Cortex of kidney (tissue), 1 donor: Measurements from ENCODE around the gene ADGRB3.
"Not testable (repeated sequence)": the region's sequence is repeated elsewhere in the genome, so short reads cannot be mapped to it uniquely, and the experiment has no call there.

Experiments used
- DNase-seq: peaks from one replicate; lab custom pipeline; 2025; lab: John Stamatoyannopoulos, UW

The ADGRB3 gene

GRCh38 chr6:68958327-68958726, 323.2 kb downstream of the ADGRB3 start:
- no peak for DNase-seq

DNA sequence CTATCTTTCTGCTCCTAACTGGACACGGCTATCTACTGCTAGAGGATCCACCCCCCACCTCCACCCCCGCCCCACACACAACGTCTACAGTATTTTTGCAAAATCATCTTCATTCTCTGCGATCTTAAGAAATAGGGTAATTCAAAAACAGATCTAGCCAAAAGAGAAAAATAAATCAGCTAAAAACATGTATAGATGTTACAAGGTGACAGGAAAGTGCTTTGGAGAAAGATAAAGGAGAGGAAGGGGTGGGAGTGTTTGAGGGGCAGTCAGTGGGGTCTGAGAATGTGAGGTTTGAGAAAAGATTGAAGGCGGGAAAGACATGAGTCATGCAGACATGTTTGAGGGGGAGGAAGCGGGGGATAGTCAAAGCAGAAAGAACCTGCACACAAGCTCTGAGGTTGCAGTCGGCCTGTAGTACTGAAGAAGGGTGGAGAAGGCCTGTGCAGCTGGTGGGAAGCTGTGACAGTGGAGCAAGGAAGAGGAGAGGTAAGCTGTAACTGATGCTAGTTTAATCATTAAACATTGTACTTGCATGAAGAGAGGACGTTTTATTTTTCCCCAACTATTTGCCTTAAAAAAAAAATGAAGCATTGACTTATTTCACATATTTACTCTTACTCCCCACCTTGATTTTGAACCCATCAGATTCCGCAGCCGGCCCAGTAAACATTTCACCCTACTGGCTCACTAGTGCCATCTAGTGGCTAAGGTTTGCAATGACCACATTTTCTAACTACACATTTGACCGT, 332.6 kb downstream of the ADGRB3 start:
- DNase-seq: no peak

DNA sequence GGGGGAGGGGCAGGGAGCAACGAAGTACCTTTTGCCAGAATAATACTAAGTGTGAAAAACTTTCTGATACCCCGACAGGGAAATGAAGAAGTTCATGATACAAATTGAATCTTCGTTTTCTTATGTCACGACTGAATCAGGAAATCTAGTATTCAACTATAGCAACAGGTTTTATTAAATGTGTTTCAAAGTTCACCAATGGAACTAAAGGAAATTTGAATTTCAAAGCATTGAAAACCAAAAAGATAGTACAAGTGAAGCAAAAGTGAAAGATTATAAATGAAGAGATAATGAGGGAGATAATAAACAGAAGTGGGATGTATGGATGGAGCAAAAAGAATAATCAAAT, 333.2 kb downstream of the ADGRB3 start:
- DNase-seq: no peak

DNA sequence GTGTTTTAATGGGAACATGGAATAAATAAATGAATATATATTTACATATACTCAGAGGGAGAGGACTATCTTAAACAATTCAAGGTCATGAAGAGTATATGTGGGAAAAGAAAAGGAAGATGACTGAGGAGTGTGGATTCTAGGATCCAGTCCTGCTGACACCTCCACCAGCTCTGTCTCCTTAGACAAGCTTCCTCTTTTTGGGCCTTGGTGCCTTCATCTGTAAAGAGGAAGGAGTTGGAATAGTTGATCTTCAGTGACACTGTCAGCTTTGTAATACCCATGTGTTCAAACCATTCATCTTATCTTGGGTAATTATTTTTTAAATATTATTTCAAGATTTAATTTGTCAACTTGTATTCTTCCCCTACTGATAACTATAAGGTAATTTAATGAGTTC, 338.0 kb downstream of the ADGRB3 start:
- no peak for DNase-seq

DNA sequence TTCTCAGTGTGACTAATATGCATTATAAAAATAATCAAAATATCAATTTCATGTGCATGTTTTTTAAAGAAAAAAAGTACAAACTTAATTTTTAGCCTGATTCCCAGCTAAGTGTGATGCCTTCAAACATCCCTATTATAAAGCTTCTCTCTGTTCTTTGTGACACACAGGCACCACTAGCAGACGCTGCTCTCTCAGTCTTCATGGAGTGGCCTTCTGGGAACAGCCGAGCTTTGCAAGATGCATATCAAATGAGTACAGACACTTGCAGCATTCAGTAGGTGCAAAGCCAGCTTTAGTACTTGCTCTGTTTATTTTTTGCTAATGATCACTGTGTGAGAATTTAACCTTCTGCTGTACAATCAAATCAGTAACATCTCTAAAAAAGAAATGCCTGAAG, 340.0 kb downstream of the ADGRB3 start:
- DNase-seq: no peak

DNA sequence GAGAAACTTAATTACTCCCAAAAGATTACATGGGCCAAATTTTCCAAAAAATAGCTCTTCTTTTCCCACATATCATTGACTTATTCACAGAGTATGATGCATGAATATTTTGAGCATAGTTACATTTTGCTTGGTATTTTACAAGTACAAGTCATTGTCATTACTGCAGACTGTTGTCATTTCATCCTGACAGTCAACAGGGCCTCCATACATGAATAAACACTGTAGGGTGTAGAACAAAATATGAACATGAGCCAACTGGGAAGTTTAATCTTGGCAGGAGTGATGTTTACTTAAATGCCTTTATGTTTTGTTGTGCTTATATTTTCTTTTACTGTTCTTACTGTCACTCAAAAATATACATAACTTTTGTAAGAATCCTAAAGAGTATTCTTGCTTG, 340.7 kb downstream of the ADGRB3 start:
- DNase-seq: no peak

GRCh38 chr6:68976260-68976659, 341.2 kb downstream of the ADGRB3 start:
- no peak for DNase-seq

- no peak for DNase-seq
These were observed 343.3 kb downstream of the ADGRB3 start for GRCh38 chr6:68978411-68978810.

GRCh38 chr6:68981668-68982067, 346.6 kb downstream of the ADGRB3 start:
- not testable (repeated sequence) for DNase-seq

- no peak for DNase-seq
These were observed 353.6 kb downstream of the ADGRB3 start for GRCh38 chr6:68988698-68989097.

GRCh38 chr6:68990317-68990716, 355.2 kb downstream of the ADGRB3 start:
- no peak for DNase-seq

DNA sequence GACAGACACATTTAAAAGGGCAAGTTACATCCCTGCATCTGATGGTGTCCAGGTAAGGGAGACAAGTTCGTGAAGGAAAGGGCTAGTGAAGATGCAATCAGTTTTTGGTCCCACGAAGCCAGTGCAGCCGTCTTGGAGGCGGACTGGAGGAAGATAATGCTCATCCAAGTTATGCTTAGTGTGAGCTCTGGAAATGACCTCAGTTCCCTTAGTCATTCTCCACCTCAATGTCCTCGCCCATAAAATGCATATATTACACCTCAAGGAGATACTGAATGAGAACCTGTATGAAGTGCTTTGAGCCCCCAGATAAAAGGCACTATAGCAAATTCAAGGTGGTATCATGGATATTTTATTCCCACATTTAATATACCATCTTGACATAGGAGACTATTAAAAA, 358.8 kb downstream of the ADGRB3 start:
- DNase-seq: no peak

- no peak for DNase-seq
These were observed 359.4 kb downstream of the ADGRB3 start for GRCh38 chr6:68994521-68994920.

- DNase-seq: no peak
These were observed 370.1 kb downstream of the ADGRB3 start for GRCh38 chr6:69005199-69005598.

DNA sequence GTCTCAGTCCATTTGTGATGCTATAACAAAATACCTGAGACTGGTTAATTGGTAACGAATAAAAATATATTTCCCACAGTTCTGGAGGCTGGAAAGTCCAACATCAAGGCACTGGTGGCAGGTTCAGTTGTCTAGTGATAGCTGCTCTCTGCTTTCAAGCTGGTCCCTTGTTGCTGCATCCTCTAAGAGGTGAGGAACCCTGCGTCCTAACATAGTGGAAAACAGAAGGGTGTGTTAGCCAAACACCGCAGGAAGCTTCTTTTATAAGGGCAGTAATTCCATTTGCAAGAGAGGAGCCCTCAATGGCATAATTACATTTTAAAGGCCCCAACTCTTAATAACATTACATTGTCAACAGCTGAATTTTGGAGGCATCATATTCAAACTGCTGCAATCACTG, 372.7 kb downstream of the ADGRB3 start:
- no peak for DNase-seq

GRCh38 chr6:69012211-69012610, 377.1 kb downstream of the ADGRB3 start:
- no peak for DNase-seq

- no peak for DNase-seq
These were observed 377.8 kb downstream of the ADGRB3 start for GRCh38 chr6:69012876-69013275.

- no peak for DNase-seq
These were observed 383.8 kb downstream of the ADGRB3 start for GRCh38 chr6:69018906-69019305.

DNA sequence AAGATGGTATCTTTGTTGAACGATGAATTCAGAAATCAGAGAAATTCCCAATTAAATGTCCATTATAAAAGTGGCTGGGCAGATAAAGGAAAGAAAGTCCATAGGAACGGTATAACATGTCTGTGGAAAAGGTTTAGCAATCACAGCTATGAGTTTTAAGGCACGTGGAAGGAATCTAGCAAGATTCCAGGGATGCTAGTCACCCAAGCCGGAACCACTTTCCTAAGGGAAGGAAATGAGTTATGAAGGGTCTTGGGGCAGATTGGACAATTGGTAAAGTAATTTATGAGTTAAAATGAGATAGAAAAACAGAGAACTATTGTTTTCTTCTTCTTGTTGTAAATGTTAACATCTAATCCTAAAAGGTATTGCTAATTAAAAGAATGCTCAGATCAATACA, 384.8 kb downstream of the ADGRB3 start:
- no peak for DNase-seq

DNA sequence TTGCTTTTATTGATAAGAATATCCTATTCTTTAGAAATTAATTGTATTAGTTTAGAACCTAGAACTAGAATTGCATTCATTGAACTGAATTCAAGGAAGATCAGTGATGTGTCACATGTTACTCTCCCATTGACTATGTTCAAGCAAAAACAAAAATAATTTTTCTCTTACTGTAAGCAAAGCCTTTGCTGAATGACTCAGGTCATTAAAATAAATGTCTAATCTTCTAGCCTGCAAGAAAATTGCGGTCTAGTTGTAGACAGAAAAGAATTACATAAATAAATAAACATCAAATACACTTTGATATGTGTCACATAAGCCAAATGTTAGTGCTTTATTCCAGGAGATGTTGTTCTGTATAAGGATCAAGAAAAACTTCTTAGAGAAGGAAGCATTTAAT, 387.9 kb downstream of the ADGRB3 start:
- DNase-seq: no peak

- no peak for DNase-seq
These were observed 391.2 kb downstream of the ADGRB3 start for GRCh38 chr6:69026243-69026642.

DNA sequence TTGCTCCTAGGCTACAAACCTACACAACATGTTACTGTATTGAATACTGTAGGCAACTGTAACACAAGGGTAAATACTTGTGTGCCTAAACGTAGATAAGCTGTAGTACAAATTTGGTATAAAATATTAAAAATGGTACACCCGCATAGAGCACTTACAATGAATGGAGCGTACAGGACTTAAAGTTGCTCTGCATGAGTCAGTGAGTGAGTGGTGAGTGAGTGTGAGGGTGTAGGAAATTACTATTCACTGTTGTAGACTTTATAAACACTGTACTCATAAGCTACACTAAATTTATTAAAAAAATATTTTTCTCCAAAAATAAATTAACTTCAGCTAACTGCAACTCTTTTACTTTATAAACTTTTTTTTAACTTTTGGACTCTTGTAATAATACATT, 391.6 kb downstream of the ADGRB3 start:
- no peak for DNase-seq

DNA sequence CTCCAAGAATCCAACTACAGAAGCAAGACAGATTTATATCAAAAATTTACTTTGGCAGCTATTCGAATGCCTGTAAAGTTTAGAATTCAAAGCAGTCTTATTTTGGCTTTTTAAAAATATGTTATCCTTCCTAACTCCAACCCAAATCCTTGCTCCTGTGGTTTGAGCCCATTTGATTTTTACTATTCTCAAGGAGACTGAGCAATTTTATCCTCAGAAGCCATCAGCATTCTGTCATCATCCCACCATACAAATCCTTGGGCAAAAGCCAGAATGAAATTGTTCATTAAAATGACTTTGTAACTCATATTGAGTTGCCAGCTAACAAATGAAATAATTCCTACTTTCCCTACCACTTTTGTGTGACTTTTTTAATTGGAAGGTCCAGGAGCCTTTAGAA, 392.8 kb downstream of the ADGRB3 start:
- DNase-seq: no peak

DNA sequence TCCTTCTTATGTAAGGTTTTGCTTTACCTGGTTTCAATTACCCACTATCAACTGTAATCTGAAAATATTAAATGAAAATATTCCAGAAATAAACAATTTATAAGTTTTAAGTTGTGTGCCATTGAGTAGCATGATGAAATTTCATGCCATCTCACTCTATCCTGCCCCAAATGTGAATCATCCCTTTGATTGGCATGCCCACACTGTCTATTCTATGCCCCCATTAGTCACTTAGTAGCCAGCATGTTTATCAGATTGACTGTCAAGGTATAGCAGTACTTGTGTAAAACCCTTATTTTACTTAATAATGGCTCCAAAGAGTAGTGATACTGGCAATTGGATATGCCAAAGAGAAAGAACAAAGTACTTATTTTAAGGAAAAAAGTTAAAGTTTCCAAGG, 403.8 kb downstream of the ADGRB3 start:
- DNase-seq: no peak

DNA sequence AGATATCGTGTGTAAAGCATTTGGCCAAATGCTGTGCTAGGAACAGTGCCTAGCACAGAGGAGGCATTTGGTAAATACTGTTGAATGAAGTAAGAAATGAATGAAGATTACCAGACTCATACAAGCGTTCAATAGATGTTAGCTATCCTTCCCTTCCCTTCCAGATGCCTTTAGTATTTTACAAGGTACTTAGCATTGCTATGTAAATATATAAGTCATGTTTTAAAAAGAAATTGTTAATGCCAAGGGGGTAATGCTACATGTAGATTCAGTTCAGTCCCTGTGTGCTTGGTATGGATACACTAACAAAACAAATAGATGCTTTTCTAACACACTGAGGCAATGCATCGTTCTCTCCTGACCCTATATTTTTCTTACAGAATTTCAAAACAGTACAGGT, 407.2 kb downstream of the ADGRB3 start:
- DNase-seq: no peak
